ENCODE results near the gene IL1RAPL2.

GRCh38 chrX:105006996-105007395, 441.0 kb downstream of the IL1RAPL2 start:
- TF ChIP-seq CTCF (IDR thresholded peaks at IDR 0.05) (no peak), EZH2 (IDR thresholded peaks at IDR 0.05; ENCODE audit: borderline replicate concordance, insufficient read depth, low read depth, low read length, poor library complexity, severe bottlenecking) (no peak)

All from B cell (primary cell).